Endothelial cell (in vitro differentiated cells): ENCODE measurements around the gene GNAT1. TPM values are rescaled to one million over a fixed set of nuclear protein-coding genes. Genes with fewer than 3 reads are reported as not detected.

ENCODE experiments used
- DNase-seq: peaks from one replicate; pipeline ENCODE4 v3.0.0; 2021; ENCODE audit warnings: low spot score
- H3K27ac Mint-ChIP-seq: one replicate; pipeline ENCODE4 v1.8.0; 2021; ENCODE audit warnings: mixed read lengths, inconsistent platforms; ENCODE audit not compliant: unreplicated experiment
- H3K27me3 Mint-ChIP-seq: one replicate; pipeline ENCODE4 v1.8.0; 2021; ENCODE audit warnings: mild to moderate bottlenecking, moderate library complexity, mixed read lengths, inconsistent platforms; ENCODE audit not compliant: unreplicated experiment
- H3K36me3 Mint-ChIP-seq: one replicate; pipeline ENCODE4 v1.8.0; 2021; ENCODE audit warnings: mild to moderate bottlenecking, low read depth, mixed read lengths, inconsistent platforms; ENCODE audit not compliant: unreplicated experiment
- H3K4me1 Mint-ChIP-seq: one replicate; pipeline ENCODE4 v1.8.0; 2021; ENCODE audit warnings: mild to moderate bottlenecking, mixed read lengths, inconsistent platforms; ENCODE audit not compliant: unreplicated experiment
- H3K4me3 Mint-ChIP-seq: one replicate; pipeline ENCODE4 v1.8.0; 2021; ENCODE audit warnings: mild to moderate bottlenecking, mixed read lengths, inconsistent platforms; ENCODE audit not compliant: unreplicated experiment
- H3K9me3 Mint-ChIP-seq: one replicate; pipeline ENCODE4 v1.8.0; 2021; ENCODE audit warnings: mixed read lengths, inconsistent platforms; ENCODE audit not compliant: unreplicated experiment
- total RNA-seq: library from RNA; stranded (reverse); fragmentation: NEBNext Ultra II Directional; extraction: Animal tissue kit (Norgen Biotek cat#: 25700); gene quantifications from one replicate; pipeline ENCODE4 v1.2.1, GENCODE V29; 2021; ENCODE audit not compliant: unreplicated experiment
- TF ChIP-seq, protein P1 (sequence below): fragments of 200-600 bp; sonication (generic); IDR thresholded peaks from one replicate; pipeline ENCODE4 v1.5.0; 2021; ENCODE audit warnings: antibody characterized with exemption; ENCODE audit not compliant: unreplicated experiment

The GNAT1 gene
- total RNA-seq, 1 donor from 2014 or later, result 0.59 TPM

DNA sequence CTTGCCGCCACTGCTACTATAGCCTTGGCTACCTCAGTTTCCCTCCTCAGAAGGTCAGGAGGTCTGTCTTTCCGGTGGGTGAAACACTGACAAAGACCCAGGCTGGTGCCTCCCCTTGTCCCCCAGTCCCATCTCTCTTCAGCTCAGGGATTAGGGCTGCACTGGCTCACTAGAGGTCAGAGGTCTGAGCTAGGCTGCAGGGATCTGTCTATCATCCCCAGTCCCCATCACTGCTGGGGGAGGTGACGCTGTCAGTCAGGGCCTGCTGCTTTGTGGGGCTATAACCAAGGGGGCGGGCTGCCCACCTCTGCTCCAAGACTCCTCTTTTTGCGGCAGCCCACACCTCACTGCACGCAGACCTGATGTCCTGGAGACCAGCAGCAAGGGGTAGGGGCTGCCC, 22.6 kb upstream of the GNAT1 start:
- H3K4me3 Mint-ChIP-seq, result no peak overlapping the region
- DNase-seq, result no peak
- peaks cover 43% of the 10 kb centered on the region for H3K4me1 Mint-ChIP-seq
- TF ChIP-seq, protein P1, sequence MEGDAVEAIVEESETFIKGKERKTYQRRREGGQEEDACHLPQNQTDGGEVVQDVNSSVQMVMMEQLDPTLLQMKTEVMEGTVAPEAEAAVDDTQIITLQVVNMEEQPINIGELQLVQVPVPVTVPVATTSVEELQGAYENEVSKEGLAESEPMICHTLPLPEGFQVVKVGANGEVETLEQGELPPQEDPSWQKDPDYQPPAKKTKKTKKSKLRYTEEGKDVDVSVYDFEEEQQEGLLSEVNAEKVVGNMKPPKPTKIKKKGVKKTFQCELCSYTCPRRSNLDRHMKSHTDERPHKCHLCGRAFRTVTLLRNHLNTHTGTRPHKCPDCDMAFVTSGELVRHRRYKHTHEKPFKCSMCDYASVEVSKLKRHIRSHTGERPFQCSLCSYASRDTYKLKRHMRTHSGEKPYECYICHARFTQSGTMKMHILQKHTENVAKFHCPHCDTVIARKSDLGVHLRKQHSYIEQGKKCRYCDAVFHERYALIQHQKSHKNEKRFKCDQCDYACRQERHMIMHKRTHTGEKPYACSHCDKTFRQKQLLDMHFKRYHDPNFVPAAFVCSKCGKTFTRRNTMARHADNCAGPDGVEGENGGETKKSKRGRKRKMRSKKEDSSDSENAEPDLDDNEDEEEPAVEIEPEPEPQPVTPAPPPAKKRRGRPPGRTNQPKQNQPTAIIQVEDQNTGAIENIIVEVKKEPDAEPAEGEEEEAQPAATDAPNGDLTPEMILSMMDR, result no peak
- peaks cover 6% of the 10 kb centered on the region for H3K36me3 Mint-ChIP-seq
- no peak overlapping the region for H3K27ac Mint-ChIP-seq
- peaks cover 5% of the 10 kb centered on the region for H3K27me3 Mint-ChIP-seq
- H3K9me3 Mint-ChIP-seq, result no peaks in the 10 kb centered on the region

DNA sequence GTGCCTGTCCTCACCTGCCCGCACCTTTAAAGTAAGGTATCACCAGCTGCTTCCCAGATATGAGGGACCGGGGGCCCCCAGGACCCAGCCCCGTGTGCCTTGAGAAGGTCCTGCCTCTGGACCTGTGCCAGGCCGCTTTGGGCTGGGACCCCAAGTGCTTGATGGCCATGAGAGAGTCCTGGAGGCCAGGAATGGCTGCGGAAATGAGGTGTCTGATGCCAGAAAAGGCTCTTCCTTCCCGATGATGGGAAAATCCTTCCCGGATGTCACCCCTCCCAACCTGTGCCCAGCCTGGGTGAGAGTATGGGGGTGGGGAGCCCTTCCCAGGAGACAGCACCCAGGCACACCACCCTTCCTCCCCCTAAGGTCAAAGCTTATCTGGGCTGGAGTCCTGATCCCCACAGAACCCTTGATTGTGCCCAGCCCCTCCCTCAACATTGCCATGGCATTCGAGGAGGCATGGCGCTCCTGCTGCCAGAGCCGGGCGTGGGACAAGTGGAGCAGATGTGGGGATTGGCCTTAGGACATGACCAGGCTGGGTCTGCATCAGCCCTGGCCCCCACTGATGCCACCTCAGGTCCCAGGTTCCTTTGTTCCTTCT, 22.1 kb upstream of the GNAT1 start:
- TF ChIP-seq, protein P1, result no peak
- Mint-ChIP-seq H3K4me3 (no peak overlapping the region), H3K36me3 (peaks cover 7% of the 10 kb centered on the region), H3K4me1 (peaks cover 44% of the 10 kb centered on the region), H3K27ac (no peak overlapping the region), H3K27me3 (peaks cover 8% of the 10 kb centered on the region), H3K9me3 (no peaks in the 10 kb centered on the region)
- DNase-seq, result no peak

DNA sequence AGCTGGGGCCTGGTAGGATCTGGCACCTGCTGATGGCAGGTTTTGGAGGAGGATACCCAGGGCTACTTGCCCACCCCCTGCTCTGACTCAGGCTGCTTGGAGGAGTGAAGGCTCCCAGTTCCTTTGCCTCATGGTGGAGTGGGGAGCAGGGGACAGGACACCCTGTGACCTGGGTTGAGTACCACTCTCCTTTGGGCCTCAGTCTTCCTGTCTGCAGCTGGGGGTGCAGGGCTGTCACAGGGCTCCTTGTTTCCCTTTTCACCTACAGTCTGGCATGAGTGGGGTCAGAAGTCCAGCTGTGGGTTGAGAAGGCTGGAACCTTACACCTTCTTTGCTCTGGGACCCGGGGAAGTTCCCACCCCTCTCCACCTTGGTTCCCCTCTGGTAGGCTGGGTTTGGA, 21.6 kb upstream of the GNAT1 start:
- Mint-ChIP-seq H3K36me3 (peaks cover 3% of the 10 kb centered on the region), H3K27me3 (peaks cover 8% of the 10 kb centered on the region), H3K9me3 (no peaks in the 10 kb centered on the region), H3K27ac (no peak overlapping the region), H3K4me1 (peaks cover 39% of the 10 kb centered on the region), H3K4me3 (no peak overlapping the region)
- no peak for DNase-seq
- TF ChIP-seq, protein P1, result no peak

DNA sequence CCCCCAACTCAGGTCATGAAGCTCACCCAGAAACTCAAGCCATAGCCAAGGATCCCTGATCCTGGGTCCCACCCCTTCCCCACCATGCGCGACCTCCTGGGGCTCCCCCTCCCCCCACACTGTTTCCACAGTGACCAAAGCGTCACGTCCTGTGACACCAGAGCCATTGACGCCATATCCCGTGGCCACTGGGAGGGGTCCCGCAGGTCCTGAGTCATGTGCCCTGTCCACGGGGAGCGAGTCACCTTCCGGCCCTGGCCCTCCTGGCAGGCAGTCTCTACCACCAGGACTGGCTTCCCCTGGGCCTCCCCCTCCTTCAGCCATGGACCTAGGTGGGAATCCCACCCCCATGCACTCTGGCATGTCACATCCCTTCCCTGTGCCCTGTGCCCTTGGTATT, 20.7 kb upstream of the GNAT1 start:
- Mint-ChIP-seq H3K4me3 (no peak overlapping the region), H3K27ac (no peak overlapping the region), H3K4me1 (peaks cover 31% of the 10 kb centered on the region), H3K27me3 (peaks cover 8% of the 10 kb centered on the region), H3K9me3 (no peaks in the 10 kb centered on the region), H3K36me3 (peaks cover 3% of the 10 kb centered on the region)
- no peak for DNase-seq
- TF ChIP-seq, protein P1, result no peak

DNA sequence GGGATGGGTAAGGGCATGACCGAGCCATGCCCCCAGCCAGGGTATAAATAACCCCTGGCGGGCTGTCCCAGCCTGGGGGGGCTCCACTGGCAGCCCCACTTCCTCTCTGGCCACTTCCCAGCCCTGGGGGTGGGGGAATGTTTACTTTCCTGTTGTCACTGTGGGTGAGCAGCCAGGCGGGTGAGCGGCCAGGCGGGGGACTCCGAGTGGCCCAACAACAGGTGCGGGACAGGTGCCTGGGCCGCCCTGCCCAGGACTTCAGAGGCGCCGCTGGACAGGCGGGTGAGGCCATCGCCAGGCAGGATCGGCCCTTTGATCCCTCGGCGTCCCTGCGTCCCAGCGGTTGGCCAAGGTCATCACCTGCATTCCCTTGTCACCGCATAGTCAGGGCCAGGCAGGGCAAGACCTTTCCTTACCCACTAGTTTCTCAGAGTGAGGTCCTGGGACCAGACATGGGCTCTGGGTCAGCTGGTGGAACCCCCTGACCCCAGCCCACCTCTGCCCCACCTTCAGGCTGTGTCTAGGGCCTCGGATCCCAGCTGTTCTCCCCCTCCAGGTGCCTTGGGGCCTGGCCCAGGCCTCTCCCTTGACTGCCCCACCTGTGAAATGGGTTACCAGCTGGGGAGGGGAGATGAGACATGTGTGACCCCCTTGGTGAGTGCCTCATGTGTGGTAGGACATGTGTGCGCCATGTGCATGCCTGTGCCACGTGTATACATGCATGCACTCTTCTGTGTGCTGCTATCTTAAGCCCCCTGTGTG, 19.7 kb upstream of the GNAT1 start:
- Mint-ChIP-seq H3K27me3 (peaks cover 6% of the 10 kb centered on the region), H3K36me3 (peaks cover 3% of the 10 kb centered on the region), H3K27ac (peak overlapping the region; percentile 36), H3K9me3 (no peaks in the 10 kb centered on the region), H3K4me3 (no peak overlapping the region), H3K4me1 (peaks cover 20% of the 10 kb centered on the region)
- DNase-seq, result no peak
- TF ChIP-seq, protein P1, result no peak
